Cardiac atrium fibroblast (primary cell): ENCODE measurements around the gene KMT5C. TPM values are rescaled to one million over a fixed set of nuclear protein-coding genes. Genes with fewer than 3 reads are reported as not detected.

Experiments used
- total RNA-seq: library from RNA; depleted of rRNA; stranded (reverse); fragments of >200 nt; gene quantifications from 2 replicates; pipeline ENCODE4 v1.2.3, GENCODE V29; 2015

KMT5C gene
- total RNA-seq = 2.2 and 12.2 TPM in 2 replicates

DNA sequence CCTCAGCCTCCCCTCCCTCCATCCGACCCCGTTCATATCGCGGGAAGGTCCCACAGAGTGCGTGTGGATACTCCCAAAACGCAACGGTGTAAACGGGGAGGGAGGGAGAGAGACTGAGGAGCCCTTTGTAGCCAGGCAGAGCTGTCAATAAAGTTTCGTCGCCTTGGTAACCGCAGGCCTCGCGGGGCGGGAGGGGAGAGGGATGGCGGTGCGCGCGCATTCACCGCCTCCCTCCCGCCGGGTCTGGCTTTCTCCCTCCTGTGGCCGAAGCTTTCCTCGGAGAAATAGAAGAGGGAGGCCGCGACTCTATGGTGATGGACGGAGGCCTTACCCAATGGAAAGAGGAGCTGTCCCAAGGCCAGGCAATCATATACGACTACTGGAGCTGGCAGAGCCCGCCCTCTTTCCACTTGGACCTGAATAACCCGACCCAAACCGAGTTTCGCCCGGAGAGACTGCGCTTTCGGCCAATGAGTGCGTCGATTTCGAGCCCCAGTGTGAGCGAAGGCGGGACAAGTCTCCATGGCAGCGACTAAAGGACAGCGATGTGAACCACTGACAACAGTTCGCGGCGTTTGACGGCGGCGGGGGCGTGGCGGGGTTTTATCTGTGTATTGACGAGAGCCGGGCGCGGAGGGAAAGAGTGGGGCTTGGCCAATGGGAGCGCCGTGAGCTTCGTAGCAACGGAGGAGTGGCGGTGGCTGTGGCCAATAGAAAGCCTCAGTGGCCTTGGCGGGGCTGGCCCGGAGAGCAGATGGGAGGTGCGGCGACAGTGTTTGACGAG, at the start of gene KMT5C:
Gene KMT5C (plus strand): TSS at position 772 of the 784 bp plus-strand sequence. CDS start 2,061 bp downstream, outside the sequence.

DNA sequence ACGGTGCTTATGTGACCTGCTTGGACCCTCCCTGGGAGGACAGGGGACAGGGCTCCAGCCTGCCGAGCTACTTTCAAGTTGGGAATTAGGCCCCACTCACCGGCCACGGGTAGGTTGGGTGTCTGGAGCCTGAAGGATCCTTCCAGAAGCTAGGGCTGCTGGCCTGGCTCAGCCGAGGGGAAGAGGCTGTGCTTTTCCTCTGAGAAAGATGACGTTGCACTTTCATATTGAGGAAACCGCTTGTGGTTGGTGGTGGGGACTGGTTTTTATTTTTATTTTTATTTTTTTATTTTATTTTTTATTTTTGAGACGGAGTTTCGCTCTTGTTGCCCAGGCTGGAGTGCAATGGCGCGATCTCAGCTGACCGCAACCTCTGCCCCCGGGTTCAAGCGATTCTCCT, 14.5 kb upstream of the KMT5C start, which contains the start of gene TMEM150B:
Gene TMEM150B (minus strand): TSS at position 170 of the 400 bp plus-strand sequence. CDS start 4,305 bp downstream, outside the sequence.

DNA sequence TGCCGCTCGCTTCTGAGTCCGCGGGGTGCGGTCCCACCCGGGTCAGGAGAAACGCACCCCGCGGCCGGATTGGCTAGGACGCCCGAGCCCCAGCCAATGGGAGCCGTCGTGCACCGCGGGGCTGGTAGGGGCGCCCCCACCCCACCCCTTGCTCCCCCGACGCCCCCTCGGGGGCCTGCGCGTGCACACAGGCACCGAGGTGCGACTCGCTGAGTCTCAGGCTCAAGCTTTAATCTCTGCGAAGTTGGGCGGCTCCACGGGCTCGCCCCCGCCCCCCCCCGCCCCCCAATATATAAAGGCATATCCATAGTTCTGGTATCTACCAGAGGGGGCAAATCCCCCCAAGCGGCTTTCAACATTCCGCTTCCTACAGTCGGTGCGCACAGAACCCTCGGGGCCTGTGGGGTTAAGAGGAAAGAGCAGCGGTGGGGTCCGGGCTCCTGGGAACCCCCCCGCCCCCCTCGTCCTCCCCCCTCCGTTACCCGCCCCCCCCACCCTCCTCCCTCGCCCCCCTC, 15.1 kb downstream of the KMT5C start, which contains the start of gene COX6B2:
Gene COX6B2 (minus strand): TSS at position 22 of the 515 bp plus-strand sequence. CDS start 198 bp downstream, outside the sequence.

DNA sequence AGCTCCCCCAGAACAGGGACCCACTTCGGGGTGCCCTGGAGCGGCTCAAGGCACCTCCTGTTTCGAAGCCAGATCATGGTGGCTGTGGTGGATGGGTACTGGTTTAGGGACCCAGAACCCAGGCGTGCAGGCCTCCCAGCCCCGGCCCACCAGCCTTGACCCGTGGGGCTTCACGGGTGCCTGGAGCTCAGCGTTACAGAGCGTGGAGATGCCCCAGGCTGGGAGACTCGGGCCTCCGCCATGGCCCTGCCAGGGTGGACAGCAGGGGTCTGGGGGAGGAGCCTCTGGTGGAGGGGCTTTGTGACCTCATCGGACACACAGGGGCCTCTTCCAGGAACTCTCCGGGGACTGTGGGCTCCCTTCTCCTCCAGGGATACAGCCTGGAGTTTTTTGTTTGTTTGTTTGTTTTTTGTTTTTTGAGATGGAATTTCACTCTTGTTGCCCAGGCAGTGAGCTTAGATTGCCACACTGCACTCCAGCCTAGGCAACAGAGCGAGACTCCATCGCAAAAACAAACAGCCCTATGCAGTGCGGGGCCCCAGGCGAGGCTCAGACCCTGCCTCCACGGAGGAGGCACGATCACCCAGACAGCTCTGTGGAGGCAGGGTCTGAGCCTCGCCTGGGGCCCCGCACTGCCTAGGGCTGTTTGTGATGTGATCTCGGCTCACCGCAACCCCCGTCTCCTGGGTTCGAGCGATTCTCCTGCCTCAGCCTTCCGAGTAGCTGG, 23.5 kb downstream of the KMT5C start, which contains the start of gene GARIN5B:
Gene GARIN5B (minus strand): TSS at position 271 of the 727 bp plus-strand sequence. CDS start 194 bp downstream, at position 77.

DNA sequence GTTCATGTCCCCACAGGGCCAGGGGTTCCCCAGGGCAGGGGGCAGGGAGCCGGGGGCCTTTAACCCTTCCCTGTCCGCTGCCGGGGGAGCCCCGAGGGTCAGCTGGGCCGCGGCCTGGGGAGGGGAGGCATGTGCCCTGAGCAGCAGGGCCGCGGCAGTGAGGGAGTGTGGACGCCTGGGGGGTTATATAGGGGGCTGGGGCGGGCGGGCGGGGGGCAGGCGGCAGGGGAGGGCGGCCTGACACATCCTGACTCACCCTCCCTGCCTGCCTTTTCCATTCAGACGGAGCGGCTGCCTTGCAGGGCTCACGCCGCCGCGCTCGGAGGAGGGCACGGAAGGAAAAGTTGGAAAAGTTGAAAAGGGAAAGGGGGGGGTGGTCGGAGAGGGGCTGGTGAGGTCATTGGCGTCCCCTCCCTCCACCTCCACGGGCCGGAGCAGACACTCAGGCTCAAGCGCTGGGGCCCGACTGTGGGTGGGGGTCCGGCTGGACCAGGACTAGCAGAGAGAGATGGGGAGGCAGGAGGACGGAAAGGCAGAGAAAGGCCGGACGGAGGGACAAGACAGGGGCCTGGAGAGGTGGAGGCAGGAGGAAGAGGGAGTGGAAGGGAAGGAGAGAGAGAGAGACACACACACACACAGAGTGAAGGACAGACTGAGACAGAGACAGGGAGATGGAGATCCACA, 30.8 kb downstream of the KMT5C start, which contains the start of gene IL11:
Gene IL11 (minus strand): TSS at position 159 of the 684 bp plus-strand sequence. CDS start 153 bp downstream, at position 6.

DNA sequence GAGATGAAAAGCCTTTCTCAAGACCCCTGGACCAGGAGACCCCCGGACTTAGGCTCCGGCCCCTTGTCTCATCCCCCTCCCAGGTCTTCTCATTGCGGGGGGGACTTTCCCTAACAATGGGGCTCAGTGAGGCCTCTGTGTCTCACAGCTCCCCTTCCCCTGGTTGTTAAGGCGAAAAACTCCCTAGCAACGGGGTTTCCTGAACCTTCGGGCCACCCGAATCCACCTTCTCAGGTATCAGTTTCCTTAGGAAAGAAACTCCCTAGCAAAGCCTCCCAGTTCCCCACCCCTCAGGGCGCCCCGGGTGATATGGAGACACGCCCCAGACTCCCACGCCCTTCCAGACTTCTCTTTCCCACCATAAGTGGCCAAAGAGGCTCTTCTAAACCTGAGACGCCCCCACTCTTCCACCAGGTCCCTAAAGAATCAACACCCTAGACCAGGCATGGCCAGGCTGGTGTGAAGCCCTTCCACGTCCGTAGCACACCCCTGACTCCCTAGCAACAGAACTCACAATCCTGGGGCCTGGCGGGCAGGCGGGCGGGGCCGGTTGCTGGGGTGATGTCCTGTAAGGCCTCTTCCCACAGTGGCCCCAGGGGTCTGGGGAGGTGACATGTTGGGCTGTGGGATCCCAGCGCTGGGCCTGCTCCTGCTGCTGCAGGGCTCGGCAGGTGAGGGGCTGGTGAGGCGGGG, 36.7 kb downstream of the KMT5C start, which contains the start of gene TMEM190:
Gene TMEM190 (plus strand): TSS at position 586 of the 693 bp plus-strand sequence. CDS start 28 bp downstream, at position 614.

DNA sequence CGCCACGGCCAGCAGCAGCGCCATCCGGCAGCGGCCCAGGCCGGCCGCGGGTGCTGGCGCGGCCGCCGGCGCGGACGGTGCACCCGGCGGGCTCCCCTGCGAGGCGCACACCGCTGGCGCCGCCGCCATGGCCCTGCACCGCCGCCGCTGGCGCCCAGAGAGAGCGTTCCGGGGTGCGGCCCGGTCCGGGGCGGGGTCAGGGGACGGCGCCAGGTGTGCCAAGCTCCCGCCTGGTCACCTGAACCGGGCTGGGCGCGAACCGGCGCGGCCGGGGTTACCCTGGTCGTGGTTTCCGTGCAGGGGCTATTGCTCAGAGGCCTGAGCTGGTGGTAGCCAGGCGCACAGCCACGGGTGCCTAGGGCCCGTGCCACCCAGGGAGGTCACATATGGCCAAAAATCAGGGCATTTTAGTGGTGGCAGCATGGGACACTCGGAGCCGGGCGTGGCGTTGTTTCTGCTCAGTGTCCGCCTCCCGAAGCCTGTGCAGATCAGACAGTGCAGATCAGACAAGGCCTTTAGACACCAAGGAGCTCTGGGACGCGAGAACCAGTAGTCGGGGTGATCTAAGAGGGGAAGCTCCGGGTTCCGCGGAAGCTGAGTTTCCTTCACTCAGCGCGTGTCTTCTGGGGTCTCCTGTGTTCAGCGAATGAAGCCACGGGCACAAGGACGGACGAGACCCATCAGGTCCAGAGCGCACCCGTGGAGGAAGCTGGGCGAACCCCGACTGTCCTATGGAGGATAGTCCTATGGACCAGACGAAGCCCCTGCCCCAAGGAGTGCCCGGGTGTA, 44.6 kb downstream of the KMT5C start, which contains the start of gene TMEM238:
Gene TMEM238 (minus strand): TSS at position 162 of the 789 bp plus-strand sequence. CDS start 33 bp downstream, at position 129.

DNA sequence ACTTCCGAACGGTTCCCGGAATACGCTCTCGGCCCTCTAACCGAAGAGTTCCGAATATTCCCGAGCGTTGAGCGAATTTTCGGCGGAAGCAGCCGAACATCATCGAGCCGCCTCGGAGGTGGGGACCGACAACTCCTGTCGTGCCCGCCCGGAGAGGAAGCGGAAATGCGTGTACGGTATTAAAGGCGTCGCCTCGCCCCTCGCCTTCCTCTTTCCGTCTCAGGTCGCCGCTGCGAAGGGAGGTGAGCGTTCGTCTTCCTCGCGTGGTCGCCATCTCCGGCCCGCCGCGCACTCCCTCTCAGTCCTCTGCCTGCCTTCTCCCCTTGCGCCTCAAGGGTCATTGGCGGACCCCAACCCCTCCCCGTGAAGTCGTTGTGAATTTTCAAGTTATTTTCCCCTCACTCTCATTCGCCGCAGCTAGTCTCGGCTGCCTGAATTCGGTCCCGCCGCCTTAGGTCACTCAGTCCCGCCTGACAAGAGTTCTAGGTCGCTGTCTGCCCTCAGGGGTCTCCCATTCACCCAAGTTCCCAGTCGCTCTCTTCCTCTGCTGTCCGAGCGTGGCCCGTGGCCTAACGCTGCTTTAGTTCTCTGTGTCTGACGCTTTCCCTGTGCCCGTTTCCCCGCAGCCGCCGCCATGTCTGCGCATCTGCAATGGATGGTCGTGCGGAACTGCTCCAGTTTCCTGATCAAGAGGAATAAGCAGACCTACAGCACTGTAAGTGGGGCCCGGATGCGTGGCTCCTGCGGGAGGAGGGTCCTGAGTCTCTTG, 46.2 kb downstream of the KMT5C start, which contains the start of gene RPL28:
Gene RPL28 (plus strand): TSS at position 209 of the 769 bp plus-strand sequence. CDS start 426 bp downstream, at position 635.

Other genes with a start within 250 kb of the KMT5C start
- gene PPP1R12C, start 222.2 kb upstream of the KMT5C start, total RNA-seq = 58.6 and 82.5 TPM in 2 replicates
- gene TNNT1, start 190.7 kb upstream of the KMT5C start, total RNA-seq = 3.2 TPM in 1 of 2 replicates, not detected in the other
- not detected in 2 replicates for gene TNNI3, start 182.1 kb upstream of the KMT5C start, total RNA-seq
- 7.3 and 8.8 TPM in 2 replicates for gene DNAAF3, start 173.3 kb upstream of the KMT5C start, total RNA-seq
- gene SYT5, start 159.6 kb upstream of the KMT5C start, total RNA-seq = 0.54 and 1.1 TPM in 2 replicates
- 4.2 and 5.3 TPM in 2 replicates for gene PTPRH, start 130.4 kb upstream of the KMT5C start, total RNA-seq
- 0.18 and 2.3 TPM in 2 replicates for gene TMEM86B, start 111.1 kb upstream of the KMT5C start, total RNA-seq
- 29.1 and 42.4 TPM in 2 replicates for gene PPP6R1, start 80.9 kb upstream of the KMT5C start, total RNA-seq
- 21.9 and 33.4 TPM in 2 replicates for gene HSPBP1, start 59.8 kb upstream of the KMT5C start, total RNA-seq
- 6.1 and 10.2 TPM in 2 replicates for gene BRSK1, start 55.9 kb upstream of the KMT5C start, total RNA-seq
- not detected in 2 replicates for gene TMEM150B, start 14.5 kb upstream of the KMT5C start, total RNA-seq
- gene COX6B2, start 14.8 kb downstream of the KMT5C start, total RNA-seq = not detected in 2 replicates
- gene GARIN5B, start 23.4 kb downstream of the KMT5C start, total RNA-seq = not detected in 2 replicates
- gene IL11, start 30.6 kb downstream of the KMT5C start, total RNA-seq = 1.6 and 2.9 TPM in 2 replicates
- gene TMEM190, start 37.0 kb downstream of the KMT5C start, total RNA-seq = not detected in 2 replicates
- gene TMEM238, start 44.4 kb downstream of the KMT5C start, total RNA-seq = not detected in 2 replicates
- 461 and 521 TPM in 2 replicates for gene RPL28, start 46.1 kb downstream of the KMT5C start, total RNA-seq
- 40.5 and 48.0 TPM in 2 replicates for gene UBE2S, start 67.9 kb downstream of the KMT5C start, total RNA-seq
- gene SHISA7, start 103.4 kb downstream of the KMT5C start, total RNA-seq = not detected in 2 replicates
- gene ISOC2, start 121.8 kb downstream of the KMT5C start, total RNA-seq = 94.4 and 116 TPM in 2 replicates
- not detected in 2 replicates for gene C19orf85, start 124.9 kb downstream of the KMT5C start, total RNA-seq
- gene ZNF628, start 136.7 kb downstream of the KMT5C start, total RNA-seq = 2.4 and 12.8 TPM in 2 replicates
- 10.7 and 13.0 TPM in 2 replicates for gene NAT14, start 145.3 kb downstream of the KMT5C start, total RNA-seq
- 7.0 and 7.9 TPM in 2 replicates for gene SSC5D, start 148.6 kb downstream of the KMT5C start, total RNA-seq
- not detected in 2 replicates for gene SBK2, start 197.3 kb downstream of the KMT5C start, total RNA-seq
- not detected in 2 replicates for gene SBK3, start 205.7 kb downstream of the KMT5C start, total RNA-seq
- 4.5 and 6.5 TPM in 2 replicates for gene ZNF579, start 241.0 kb downstream of the KMT5C start, total RNA-seq